BLaER1 treated with 17β-estradiol and CSF1 and Interleukin-3, amounts not matched to agents 10 nM and 100 nM (cell line): ENCODE results near the gene SELENOP.

Source experiments
- H3K27ac ChIP-seq, 11 experiments: shearing (Covaris generic); formaldehyde crosslinking; 2 replicates each; pipeline ENCODE4 v1.8.1; 2022
- H3K27me3 ChIP-seq, 11 experiments: shearing (Covaris generic); formaldehyde crosslinking; 2 replicates each; pipeline ENCODE4 v1.8.1; 2022
- H3K36me3 ChIP-seq, 11 experiments: shearing (Covaris generic); formaldehyde crosslinking; 2 replicates each; pipeline ENCODE4 v1.8.1; 2022
- H3K4me1 ChIP-seq, 10 experiments: shearing (Covaris generic); formaldehyde crosslinking; 2 replicates each; pipeline ENCODE4 v1.8.1; 2022
- H3K4me2 ChIP-seq, 11 experiments: shearing (Covaris generic); formaldehyde crosslinking; 2 replicates each; pipeline ENCODE4 v1.8.1; 2022
- H3K4me3 ChIP-seq, 10 experiments: shearing (Covaris generic); formaldehyde crosslinking; 2 replicates each; pipeline ENCODE4 v1.8.1; 2022
- H3K9ac ChIP-seq, 11 experiments: shearing (Covaris generic); formaldehyde crosslinking; 2 replicates each; pipeline ENCODE4 v1.8.1; 2022
- H3K9me3 ChIP-seq, 11 experiments: shearing (Covaris generic); formaldehyde crosslinking; replicated peaks in 1 of 11; 2 replicates each; pipeline ENCODE4 v1.8.1; 2022
- H4K20me1 ChIP-seq, 11 experiments: shearing (Covaris generic); formaldehyde crosslinking; 2 replicates each; pipeline ENCODE4 v1.8.1; 2022
- Cebpa-rat ChIP-seq, 11 experiments: shearing (Covaris generic); IDR thresholded peaks; 2 replicates each; pipeline ENCODE4 v1.8.1; 2022

The SELENOP gene

GRCh38 chr5:42811591-42812446 is at the start of gene SELENOP:
Gene SELENOP (minus strand): TSS chr5:42811892. CDS start chr5:42808353, 3,539 bp downstream.
- TF ChIP-seq Cebpa-rat (IDR thresholded peaks at IDR 0.05) = no peak
- H3K9me3 ChIP-seq = no peaks in the 10 kb centered on the region
- peak within 1 kb of the TSS in 2 of 11 experiments; percentile 74 to 91; a peak in 4 of 22 replicates for H3K9ac ChIP-seq
- peak within 1 kb of the TSS in 3 of 11 experiments; percentile 5 to 76 (median 75); a peak in 3 of 22 replicates for H3K27ac ChIP-seq
- peak within 1 kb of the TSS; percentile 23 to 75 (median 38); a peak in 18 of 22 replicates for H3K4me2 ChIP-seq
- H4K20me1 ChIP-seq = peaks cover 0 to 47% (median 0%) of the 10 kb centered on the region in 11 experiments; a peak in 2 of 22 replicates
- peaks cover 0 to 43% (median 0%) of the 10 kb centered on the region in 11 experiments; a peak in 2 of 22 replicates for H3K36me3 ChIP-seq
- H3K4me1 ChIP-seq = peaks cover 8 to 33% (median 12%) of the 10 kb centered on the region in 10 experiments
- peak within 1 kb of the TSS in 3 of 10 experiments; percentile 31 to 60 (median 57); a peak in 5 of 20 replicates for H3K4me3 ChIP-seq
- no peaks in the 10 kb centered on the region for H3K27me3 ChIP-seq

- no peaks in the 10 kb centered on the region for H4K20me1 ChIP-seq
- peaks cover 0 to 32% (median 0%) of the 10 kb centered on the region in 10 experiments; a peak in 3 of 20 replicates for H3K4me1 ChIP-seq
- no peak for TF ChIP-seq Cebpa-rat (IDR thresholded peaks at IDR 0.05)
- H3K4me3 ChIP-seq = no peak overlapping the region
- peak overlapping the region in 1 of 11 experiments; percentile 60; a peak in 1 of 22 replicates for H3K4me2 ChIP-seq
- H3K9ac ChIP-seq = no peak overlapping the region
- H3K27ac ChIP-seq = peak overlapping the region in 1 of 11 experiments; percentile 3; a peak in 1 of 22 replicates
- peaks cover 0 to 11% (median 0%) of the 10 kb centered on the region in 11 experiments; a peak in 4 of 22 replicates for H3K9me3 ChIP-seq
- H3K27me3 ChIP-seq = no peaks in the 10 kb centered on the region
- H3K36me3 ChIP-seq = no peaks in the 10 kb centered on the region
Measured at GRCh38 chr5:42858687-42859086, 47.0 kb upstream of the SELENOP start.

GRCh38 chr5:42858031-42858643 is 46.4 kb upstream of the SELENOP start:
- peak overlapping the region in 1 of 11 experiments; percentile 3; a peak in 1 of 22 replicates for H3K27ac ChIP-seq

GRCh38 chr5:42855811-42856210 is 44.1 kb upstream of the SELENOP start:
- Histone ChIP-seq H3K4me2 (peak overlapping the region in 1 of 11 experiments; percentile 75; a peak in 1 of 22 replicates), H3K9ac (no peak overlapping the region), H3K36me3 (no peaks in the 10 kb centered on the region), H3K4me3 (no peak overlapping the region), H3K4me1 (peaks cover 0 to 35% (median 0%) of the 10 kb centered on the region in 10 experiments; a peak in 3 of 20 replicates), H4K20me1 (no peaks in the 10 kb centered on the region), H3K27me3 (no peaks in the 10 kb centered on the region), H3K27ac (no peak overlapping the region), H3K9me3 (peaks cover 0 to 15% (median 0%) of the 10 kb centered on the region in 11 experiments; a peak in 8 of 22 replicates)
- TF ChIP-seq Cebpa-rat (IDR thresholded peaks at IDR 0.05) = no peak

More at GRCh38 chr5:42858031-42858643, 46.4 kb upstream of the SELENOP start:
- no peaks in the 10 kb centered on the region for H3K27me3 ChIP-seq
- no peak overlapping the region for H3K9ac ChIP-seq
- no peaks in the 10 kb centered on the region for H3K36me3 ChIP-seq
- H3K4me2 ChIP-seq = peak overlapping the region in 1 of 11 experiments; percentile 60; a peak in 2 of 22 replicates
- peaks cover 0 to 11% (median 0%) of the 10 kb centered on the region in 11 experiments; a peak in 4 of 22 replicates for H3K9me3 ChIP-seq
- no peaks in the 10 kb centered on the region for H4K20me1 ChIP-seq
- no peak overlapping the region for H3K4me3 ChIP-seq
- no peak for TF ChIP-seq Cebpa-rat (IDR thresholded peaks at IDR 0.05)
- peaks cover 0 to 35% (median 0%) of the 10 kb centered on the region in 10 experiments; a peak in 3 of 20 replicates for H3K4me1 ChIP-seq

- Histone ChIP-seq H3K9me3 (peaks cover 0 to 16% (median 0%) of the 10 kb centered on the region in 11 experiments; a peak in 8 of 22 replicates), H3K4me3 (no peak overlapping the region), H3K9ac (no peak overlapping the region), H3K27ac (no peak overlapping the region), H3K4me1 (peaks cover 0 to 35% (median 0%) of the 10 kb centered on the region in 10 experiments; a peak in 3 of 20 replicates), H4K20me1 (no peaks in the 10 kb centered on the region), H3K4me2 (peak overlapping the region in 1 of 11 experiments; percentile 75; a peak in 1 of 22 replicates), H3K27me3 (no peaks in the 10 kb centered on the region), H3K36me3 (no peaks in the 10 kb centered on the region)
- TF ChIP-seq Cebpa-rat (IDR thresholded peaks at IDR 0.05) = no peak
Measured at GRCh38 chr5:42855386-42855785, 43.7 kb upstream of the SELENOP start.

- peaks cover 0 to 22% (median 0%) of the 10 kb centered on the region in 11 experiments; a peak in 8 of 22 replicates for H3K9me3 ChIP-seq
- H3K4me3 ChIP-seq = no peak overlapping the region
- H3K27ac ChIP-seq = no peak overlapping the region; a peak in 1 of 22 replicates
- TF ChIP-seq Cebpa-rat (IDR thresholded peaks at IDR 0.05) = no peak
- H3K4me2 ChIP-seq = peak overlapping the region in 2 of 11 experiments; percentile 56 to 75; a peak in 3 of 22 replicates
- H3K27me3 ChIP-seq = no peaks in the 10 kb centered on the region
- H3K9ac ChIP-seq = no peak overlapping the region
- no peaks in the 10 kb centered on the region for H4K20me1 ChIP-seq
- peaks cover 0 to 35% (median 0%) of the 10 kb centered on the region in 10 experiments; a peak in 3 of 20 replicates for H3K4me1 ChIP-seq
- no peaks in the 10 kb centered on the region for H3K36me3 ChIP-seq
Measured at GRCh38 chr5:42854795-42855194, 43.1 kb upstream of the SELENOP start.

- no peak overlapping the region for H3K4me2 ChIP-seq
- no peak for TF ChIP-seq Cebpa-rat (IDR thresholded peaks at IDR 0.05)
Measured at GRCh38 chr5:42852826-42853225, 41.1 kb upstream of the SELENOP start.

GRCh38 chr5:42851481-42851880 is 39.8 kb upstream of the SELENOP start:
- peaks cover 0 to 37% (median 0%) of the 10 kb centered on the region in 11 experiments; a peak in 9 of 22 replicates for H3K9me3 ChIP-seq
- H3K36me3 ChIP-seq = no peaks in the 10 kb centered on the region
- no peaks in the 10 kb centered on the region for H4K20me1 ChIP-seq
- no peak overlapping the region for H3K4me3 ChIP-seq
- H3K27ac ChIP-seq = no peak overlapping the region
- peaks cover 0 to 30% (median 0%) of the 10 kb centered on the region in 10 experiments; a peak in 3 of 20 replicates for H3K4me1 ChIP-seq
- no peak for TF ChIP-seq Cebpa-rat (IDR thresholded peaks at IDR 0.05)
- no peaks in the 10 kb centered on the region for H3K27me3 ChIP-seq
- no peak overlapping the region for H3K4me2 ChIP-seq
- no peak overlapping the region for H3K9ac ChIP-seq

More at GRCh38 chr5:42852826-42853225, 41.1 kb upstream of the SELENOP start:
- Histone ChIP-seq H3K9me3 (peaks cover 0 to 37% (median 0%) of the 10 kb centered on the region in 11 experiments; a peak in 8 of 22 replicates), H3K27me3 (no peaks in the 10 kb centered on the region), H3K36me3 (no peaks in the 10 kb centered on the region), H3K9ac (no peak overlapping the region), H3K27ac (no peak overlapping the region), H4K20me1 (no peaks in the 10 kb centered on the region), H3K4me3 (no peak overlapping the region), H3K4me1 (peaks cover 0 to 29% (median 0%) of the 10 kb centered on the region in 10 experiments; a peak in 3 of 20 replicates)
